ENCODE measurements around the gene NUP210.

Gene NUP210

DNA sequence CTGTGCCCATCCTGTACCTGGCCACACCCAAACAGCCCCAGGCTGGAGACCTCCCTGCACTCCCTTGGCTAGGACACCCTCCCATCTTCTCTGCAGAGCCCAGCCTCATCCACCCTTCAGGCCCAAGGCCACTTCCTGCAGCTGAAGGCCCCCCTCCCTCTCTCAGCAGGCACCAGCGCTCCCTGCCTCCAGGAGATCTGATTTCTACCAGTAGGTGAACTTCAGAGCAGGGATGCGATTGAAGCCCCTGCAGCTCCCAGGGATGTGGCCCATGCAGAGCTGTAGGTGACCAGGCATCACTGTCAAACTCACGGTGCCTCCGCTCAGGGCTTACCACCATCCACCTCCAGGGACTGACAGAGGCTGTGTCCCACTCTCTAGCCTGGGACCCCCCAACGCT lies 96.3 kb downstream of the NUP210 start:
- DNase-seq (ENCODE audit: low read depth in 2 of 2), result no peak

DNA sequence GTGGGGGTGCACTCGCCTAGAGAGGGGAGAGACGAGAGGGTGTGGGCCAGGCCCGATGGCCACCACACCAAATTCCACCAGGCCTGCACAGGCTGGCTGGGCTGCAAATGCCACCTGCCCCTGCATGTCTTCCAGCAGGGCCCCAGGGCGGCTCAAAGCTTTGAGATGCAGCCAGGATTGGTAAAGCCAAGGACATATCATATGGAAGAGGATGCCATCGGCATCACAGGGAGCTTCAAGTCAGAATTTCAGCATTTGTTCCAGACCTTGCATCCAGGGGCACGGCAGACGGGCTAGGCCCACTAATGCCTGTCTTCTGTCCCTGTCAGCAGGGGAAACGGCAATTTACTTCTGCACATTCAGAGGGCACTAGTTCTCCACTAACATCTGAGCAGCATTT lies 97.8 kb downstream of the NUP210 start:
- no peak for DNase-seq (ENCODE audit: low read depth in 2 of 2)

DNA sequence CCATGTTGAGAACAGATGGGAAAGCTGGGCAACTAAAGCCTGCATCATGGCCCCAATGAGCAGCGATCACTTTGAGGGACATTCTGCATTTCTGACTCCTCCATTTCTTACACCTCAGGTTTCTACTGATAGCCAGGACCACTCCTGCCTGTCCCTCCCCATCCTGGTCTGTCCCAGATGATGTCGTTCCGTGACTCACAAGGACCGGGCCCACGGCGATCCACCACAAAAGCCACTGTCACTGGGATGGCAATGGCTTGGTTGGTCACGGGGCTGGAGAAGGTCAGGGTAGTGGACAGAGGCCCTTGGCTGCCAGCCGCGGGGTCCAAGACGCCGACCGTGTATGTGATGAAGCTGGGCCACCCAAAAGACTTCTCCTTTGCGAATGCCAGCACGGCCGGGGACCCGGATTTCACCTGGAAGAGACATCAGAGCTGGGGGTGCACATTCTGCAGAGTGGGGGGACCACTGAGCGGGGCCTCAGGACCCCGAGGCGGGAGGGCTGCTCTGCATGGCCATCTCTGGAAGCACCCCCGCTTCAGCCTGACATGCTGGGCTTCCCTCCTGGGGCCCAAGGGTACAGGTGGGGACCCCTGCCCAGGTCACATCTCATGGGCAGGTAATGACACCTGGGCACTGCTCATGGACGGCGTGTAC lies 100.4 kb downstream of the NUP210 start:
- no peak for DNase-seq (ENCODE audit: low read depth in 2 of 2)

DNA sequence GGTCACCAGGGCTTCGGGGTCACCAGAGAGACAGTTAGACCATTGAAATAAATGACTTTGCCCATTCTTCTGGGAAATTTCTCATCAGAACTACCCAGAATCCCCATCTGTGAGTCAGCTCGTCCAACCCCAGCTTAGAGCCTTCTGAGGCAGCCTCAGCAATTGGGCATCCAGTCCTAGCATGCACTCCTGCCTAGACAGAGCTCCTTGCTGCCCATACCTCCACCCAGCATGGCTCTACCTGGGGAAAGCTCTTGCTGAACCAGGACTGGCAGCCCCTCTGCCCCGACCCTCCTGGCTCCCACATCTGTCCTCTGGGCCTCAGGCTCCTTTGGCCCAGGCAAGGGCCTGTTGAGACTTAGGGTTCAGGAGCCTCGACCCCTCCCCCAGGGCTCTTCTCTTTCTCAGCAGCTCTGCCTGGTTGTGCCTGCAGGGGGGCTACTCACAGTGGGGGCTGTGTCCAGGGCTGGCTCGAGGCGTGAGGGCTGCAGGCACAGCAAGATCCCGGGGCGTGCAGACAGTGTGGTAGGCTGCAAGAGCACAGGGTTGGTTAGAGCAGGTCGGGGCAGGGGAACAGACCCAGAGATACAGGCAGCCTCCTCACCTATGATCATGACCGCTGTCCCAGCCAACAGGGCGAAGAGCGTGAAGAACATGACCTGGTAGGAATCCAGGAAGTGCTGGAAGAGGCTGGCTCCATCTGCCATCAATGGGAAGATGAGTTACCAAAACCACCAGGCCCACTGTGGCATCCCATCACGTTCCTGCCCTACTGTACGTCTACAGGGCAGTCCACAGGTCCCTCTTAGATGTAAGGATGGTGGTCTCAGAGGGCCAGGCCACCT lies 101.3 kb downstream of the NUP210 start:
- no peak for DNase-seq (ENCODE audit: low read depth in 2 of 2)

DNA sequence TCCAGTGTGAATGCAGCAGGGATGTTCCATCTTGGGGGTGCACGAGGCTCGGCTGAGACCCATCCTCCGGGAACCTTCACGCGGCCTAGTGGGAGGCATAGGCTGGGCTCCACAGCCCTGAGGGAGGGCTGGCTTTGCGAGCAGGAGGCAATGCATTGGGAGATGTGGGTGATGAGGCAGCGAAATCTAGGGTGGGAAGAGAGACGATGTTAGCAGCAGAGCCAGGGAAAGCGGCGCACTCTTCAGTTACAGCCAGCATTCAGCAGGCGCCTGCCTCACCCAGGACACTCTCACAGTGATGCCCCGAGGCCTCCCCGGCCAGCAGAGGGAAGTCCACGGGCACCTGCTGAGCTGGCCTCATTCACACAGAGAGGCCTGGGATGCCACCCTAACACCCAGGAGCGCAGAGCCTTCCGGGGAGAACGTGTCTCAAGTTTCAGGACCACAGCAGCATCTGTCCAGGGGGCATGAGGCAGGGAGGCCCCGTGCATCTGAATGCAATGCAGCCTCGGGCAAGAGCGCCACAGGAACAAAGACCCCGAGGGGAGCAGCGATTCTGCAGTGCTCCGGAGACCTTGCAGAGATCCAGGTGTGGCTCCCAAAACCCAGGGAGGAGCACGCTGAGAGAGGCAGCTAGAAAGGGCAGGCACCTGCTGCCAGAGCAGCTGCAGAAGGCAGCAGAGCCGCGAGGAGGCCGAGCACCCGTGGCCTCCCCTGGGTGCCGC lies 102.4 kb downstream of the NUP210 start:
- no peak for DNase-seq (ENCODE audit: low read depth in 2 of 2)

DNA sequence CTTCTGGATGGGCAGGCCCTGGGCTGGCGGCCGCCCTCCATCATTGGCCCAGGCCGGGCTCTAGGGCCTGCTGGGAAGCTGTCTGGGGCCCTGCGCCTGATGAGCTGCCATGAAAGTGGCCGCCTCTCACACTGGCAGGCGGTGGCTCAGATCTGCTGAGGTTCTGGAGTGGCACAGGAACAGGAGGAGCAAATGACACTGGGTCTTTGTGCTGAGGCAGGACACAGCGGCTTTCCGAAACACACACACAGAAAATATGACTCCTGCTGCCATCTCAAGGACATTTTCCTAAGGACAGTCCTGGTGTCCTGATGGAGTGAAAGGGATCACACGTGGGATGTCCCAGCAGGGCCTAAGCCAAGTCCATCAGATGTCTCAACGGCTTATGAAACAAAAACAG lies 103.5 kb downstream of the NUP210 start:
- DNase-seq (ENCODE audit: low read depth in 2 of 2), result no peak

GRCh38 chr3:13314877-13315276 lies 105.2 kb downstream of the NUP210 start:
- DNase-seq (ENCODE audit: low read depth in 2 of 2), result no peak

DNA sequence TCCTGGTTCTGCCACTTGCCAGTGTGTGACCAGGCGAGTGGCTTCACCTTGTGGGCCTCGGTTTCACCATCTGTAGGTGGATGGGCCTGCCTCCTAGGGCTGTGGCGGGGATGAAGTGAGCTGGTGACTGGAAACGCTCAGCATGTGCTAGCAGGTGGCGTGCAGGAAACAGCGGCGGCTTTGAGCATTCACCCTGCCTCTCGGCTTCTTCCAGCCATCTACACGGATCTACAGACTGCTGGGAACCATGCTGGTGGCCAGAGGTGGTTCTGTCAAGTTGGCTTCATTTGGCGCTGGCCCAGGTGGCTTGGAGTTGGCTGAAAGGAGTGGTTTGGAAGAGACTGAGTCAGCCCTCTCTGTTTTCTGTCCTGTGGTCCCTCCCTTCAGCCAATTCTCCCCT lies 106.3 kb downstream of the NUP210 start:
- no peak for DNase-seq (ENCODE audit: low read depth in 2 of 2)

GRCh38 chr3:13309004-13309403 lies 111.1 kb downstream of the NUP210 start:
- no peak for DNase-seq (ENCODE audit: low read depth in 2 of 2)

DNA sequence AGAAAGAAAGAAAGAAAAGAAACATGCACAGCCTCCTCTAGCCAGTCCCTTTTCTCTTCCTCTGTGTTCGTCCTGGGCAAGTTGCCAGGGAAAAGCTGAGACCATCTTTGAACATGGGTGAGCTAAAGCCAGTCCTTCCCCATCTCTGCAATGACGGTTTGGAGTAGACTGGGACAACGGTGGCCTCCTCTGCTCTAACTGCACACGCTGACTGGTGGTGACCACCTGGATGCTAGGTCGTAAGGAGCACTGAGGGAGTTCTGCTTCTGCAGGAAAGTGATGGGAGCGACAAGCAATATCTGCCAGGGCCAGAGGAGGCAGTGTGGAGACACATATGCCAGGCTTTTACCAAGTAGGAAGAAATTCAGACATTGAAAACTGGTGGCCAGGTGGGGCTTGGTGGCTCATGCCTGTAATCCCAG lies 111.7 kb downstream of the NUP210 start:
- DNase-seq (ENCODE audit: low read depth in 2 of 2), result peak in 1 of 2 donors; percentile 11

GRCh38 chr3:13307041-13307440 lies 113.1 kb downstream of the NUP210 start:
- no peak for DNase-seq (ENCODE audit: low read depth in 2 of 2)

DNA sequence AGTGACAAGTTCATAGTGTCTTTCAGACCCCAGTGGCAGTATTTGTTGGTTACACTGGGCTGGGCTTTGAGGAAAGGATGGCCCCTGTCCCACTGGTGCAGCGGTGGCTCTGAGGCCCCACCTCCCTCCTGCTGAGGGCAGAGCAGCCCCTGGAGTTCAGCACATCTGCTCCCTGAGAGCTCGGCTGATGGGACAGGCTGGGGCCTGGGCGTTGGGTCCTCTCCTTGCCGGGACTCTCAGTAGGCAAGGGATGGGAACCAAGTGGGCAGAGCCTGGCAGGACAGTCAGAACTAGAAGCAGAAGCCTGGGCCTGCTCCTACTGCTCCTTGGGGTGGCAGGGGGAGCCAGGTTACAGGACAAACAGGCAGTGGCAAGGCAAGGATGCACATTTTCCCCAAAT lies 114.5 kb downstream of the NUP210 start:
- no peak for DNase-seq (ENCODE audit: low read depth in 2 of 2)

- DNase-seq (ENCODE audit: low read depth in 2 of 2), result no peak
Observed at GRCh38 chr3:13303410-13303809, 116.7 kb downstream of the NUP210 start.

- DNase-seq (ENCODE audit: low read depth in 2 of 2), result no peak
Observed at GRCh38 chr3:13301286-13301987, 118.7 kb downstream of the NUP210 start.

DNA sequence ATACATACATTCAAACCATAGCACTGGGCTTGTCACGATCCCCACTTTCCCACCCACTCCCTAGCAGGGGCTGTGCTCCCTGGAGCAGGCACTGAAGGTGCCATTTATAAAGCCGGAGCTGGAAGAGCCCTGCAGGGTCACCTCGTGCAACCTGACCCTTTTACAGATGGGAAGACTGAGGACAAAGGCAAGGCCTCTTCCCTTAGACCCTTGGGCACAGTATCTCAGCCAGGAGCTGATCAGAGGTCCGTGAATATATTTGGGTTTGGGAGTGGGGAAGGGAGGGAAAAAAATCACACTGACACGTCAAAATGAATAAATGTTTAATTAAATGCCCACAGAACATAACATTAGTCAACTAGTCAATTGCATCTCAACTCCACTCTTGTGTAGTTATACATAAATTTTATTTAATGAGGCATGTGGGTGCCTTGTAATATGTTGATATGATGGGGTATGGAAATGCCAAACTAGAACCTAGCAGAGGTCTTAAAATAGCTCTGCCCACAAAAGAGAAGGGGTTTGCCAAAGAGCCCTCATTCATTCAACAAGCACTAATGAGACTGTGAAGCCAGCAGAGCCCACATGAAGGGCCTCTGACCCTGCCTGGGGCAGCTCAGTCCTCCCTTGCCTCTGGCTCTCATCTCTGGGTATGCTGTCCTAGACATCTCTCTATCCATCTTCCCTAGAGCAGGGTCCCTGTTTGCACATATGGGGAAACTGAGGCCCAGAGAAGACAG lies 119.4 kb downstream of the NUP210 start:
- DNase-seq (ENCODE audit: low read depth in 2 of 2), result no peak

DNA sequence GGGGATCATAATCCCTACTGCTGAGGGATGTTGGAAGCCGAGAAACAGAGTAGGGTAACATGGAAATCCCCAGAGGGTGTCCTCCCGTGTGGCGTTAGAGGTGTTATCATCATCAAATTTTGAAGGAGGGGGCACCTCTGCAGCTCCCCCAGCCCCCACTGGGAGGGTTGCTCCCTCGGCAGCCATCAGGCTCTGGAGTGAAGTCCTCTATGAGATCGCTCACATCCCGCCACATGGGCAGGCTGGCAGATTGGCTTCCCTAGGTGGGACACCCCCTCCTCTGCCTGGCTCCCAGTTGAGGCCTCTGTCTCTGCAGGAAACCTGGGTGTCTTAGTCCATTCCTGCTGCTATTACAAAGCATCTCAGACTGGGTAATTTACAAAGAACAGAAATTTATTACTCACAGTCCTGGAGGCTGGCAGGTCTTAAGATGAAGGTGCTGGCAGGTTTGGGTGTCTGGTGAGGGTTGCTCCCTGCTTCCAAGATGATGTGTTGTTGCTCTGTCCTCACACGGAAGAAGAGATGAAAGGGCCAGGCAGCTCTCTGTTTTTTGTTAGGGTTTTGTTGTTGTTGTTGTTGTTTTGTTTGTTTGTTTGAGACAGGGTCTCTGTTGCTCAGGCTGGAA lies 120.5 kb downstream of the NUP210 start:
- DNase-seq (ENCODE audit: low read depth in 2 of 2), result no peak

GRCh38 chr3:13296662-13297061 lies 123.5 kb downstream of the NUP210 start:
- DNase-seq (ENCODE audit: low read depth in 2 of 2), result no peak

GRCh38 chr3:13294442-13295351 lies 125.4 kb downstream of the NUP210 start:
- DNase-seq (ENCODE audit: low read depth in 2 of 2), result no peak

GRCh38 chr3:13292375-13292774 lies 127.7 kb downstream of the NUP210 start:
- DNase-seq (ENCODE audit: low read depth in 2 of 2), result no peak

- no peak for DNase-seq (ENCODE audit: low read depth in 2 of 2)
Observed at GRCh38 chr3:13290941-13291340, 129.2 kb downstream of the NUP210 start.

All from activated CD4-positive, alpha-beta T cell treated with anti-CD3 and anti-CD28 coated beads for 24 hours (primary cell).